H9 (cell line): ENCODE measurements around the gene TTC23L. TPM values are rescaled to one million over a fixed set of nuclear protein-coding genes. Genes with fewer than 3 reads are reported as not detected.

Source experiments
- DNase-seq: peaks from one replicate; pipeline ENCODE4 v3.0.0-alpha.2; 2017
- H2AFZ ChIP-seq: one replicate; pipeline ENCODE4 v1.6.1; 2013; ENCODE audit warnings: mild to moderate bottlenecking, low read length, control low read depth, moderate library complexity
- H2AK5ac ChIP-seq: 2 replicates; pipeline ENCODE4 v1.6.1; 2013; ENCODE audit warnings: low read length, control low read depth, mixed read lengths; ENCODE audit not compliant: insufficient read length
- H2BK120ac ChIP-seq: one replicate; pipeline ENCODE4 v1.6.1; 2013; ENCODE audit warnings: low read depth, mild to moderate bottlenecking, low read length, control low read depth, inconsistent platforms; ENCODE audit not compliant: poor library complexity, severe bottlenecking
- H2BK12ac ChIP-seq: 2 replicates; pipeline ENCODE4 v1.6.1; 2013; ENCODE audit warnings: low read length, control low read depth, mixed read lengths, low read depth; ENCODE audit not compliant: insufficient read length
- H2BK15ac ChIP-seq: 2 replicates; pipeline ENCODE4 v1.6.1; 2013; ENCODE audit warnings: low read depth, low read length, control low read depth
- H2BK20ac ChIP-seq: one replicate; pipeline ENCODE4 v1.6.1; 2013; ENCODE audit warnings: low read depth, mild to moderate bottlenecking, low read length, control low read depth, inconsistent platforms; ENCODE audit not compliant: poor library complexity, severe bottlenecking
- H2BK5ac ChIP-seq: 2 replicates; pipeline ENCODE4 v1.6.1; 2013; ENCODE audit warnings: low read length, control low read depth, mixed read lengths; ENCODE audit not compliant: insufficient read length
- H3K14ac ChIP-seq: 2 replicates; pipeline ENCODE4 v1.6.1; 2013; ENCODE audit warnings: low read length, control low read depth; ENCODE audit not compliant: insufficient read depth
- H3K18ac ChIP-seq: 2 replicates; pipeline ENCODE4 v1.6.1; 2013; ENCODE audit warnings: low read depth, mild to moderate bottlenecking, mixed read lengths, low read length, control low read depth; ENCODE audit not compliant: insufficient read length
- H3K23ac ChIP-seq: 2 replicates; pipeline ENCODE4 v1.6.1; 2013; ENCODE audit warnings: low read length, control low read depth, mixed read lengths, low read depth; ENCODE audit not compliant: insufficient read length
- H3K23me2 ChIP-seq: 2 replicates; pipeline ENCODE4 v1.6.1; 2013; ENCODE audit warnings: low read depth, mild to moderate bottlenecking, mixed read lengths, low read length, control low read depth; ENCODE audit not compliant: insufficient read length, poor library complexity, severe bottlenecking
- H3K27ac ChIP-seq: 2 replicates; pipeline ENCODE4 v1.5.1; 2013; ENCODE audit warnings: low read length, control low read depth, mixed read lengths, low read depth; ENCODE audit not compliant: insufficient read length
- H3K27me3 ChIP-seq: 2 replicates; pipeline ENCODE4 v1.6.1; 2013; ENCODE audit warnings: low read length, control low read depth, inconsistent platforms; ENCODE audit not compliant: insufficient read depth
- H3K4ac ChIP-seq: 2 replicates; pipeline ENCODE4 v1.6.1; 2013; ENCODE audit warnings: low read depth, mild to moderate bottlenecking, control low read depth, inconsistent platforms, low read length, moderate library complexity
- H3K4me1 ChIP-seq: 2 replicates; pipeline ENCODE4 v1.6.1; 2013; ENCODE audit warnings: low read length, control low read depth, inconsistent platforms; ENCODE audit not compliant: insufficient read depth
- H3K4me2 ChIP-seq: 2 replicates; pipeline ENCODE4 v1.6.1; 2013; ENCODE audit warnings: low read length, control low read depth, mixed read lengths; ENCODE audit not compliant: insufficient read length, insufficient read depth
- H3K56ac ChIP-seq: 2 replicates; pipeline ENCODE4 v1.6.1; 2013; ENCODE audit warnings: low read depth, mild to moderate bottlenecking, mixed read lengths, low read length, control low read depth; ENCODE audit not compliant: insufficient read length
- H3K79me1 ChIP-seq: 2 replicates; pipeline ENCODE4 v1.6.1; 2013; ENCODE audit warnings: low read depth, mild to moderate bottlenecking, moderate library complexity, low read length, control low read depth, inconsistent platforms; ENCODE audit not compliant: insufficient read depth, poor library complexity, severe bottlenecking
- H3K79me2 ChIP-seq: 2 replicates; pipeline ENCODE4 v1.6.1; 2013; ENCODE audit warnings: low read length, control low read depth, inconsistent platforms; ENCODE audit not compliant: insufficient read depth
- H3K9ac ChIP-seq: 2 replicates; pipeline ENCODE4 v1.6.1; 2013; ENCODE audit warnings: low read length, control low read depth, mixed read lengths; ENCODE audit not compliant: insufficient read length; ENCODE audit errors: extremely low read depth
- H3K9me3 ChIP-seq: one replicate; pipeline ENCODE4 v1.6.1; 2013; ENCODE audit warnings: low read depth, low read length, inconsistent platforms; ENCODE audit not compliant: control insufficient read depth
- H3T11ph ChIP-seq: one replicate; pipeline ENCODE4 v1.6.1; 2013; ENCODE audit warnings: mild to moderate bottlenecking, low read length, control low read depth, inconsistent platforms
- H4K20me1 ChIP-seq: one replicate; pipeline ENCODE4 v1.6.1; 2013; ENCODE audit not compliant: control insufficient read depth, insufficient read length, insufficient read depth
- H4K5ac ChIP-seq: 2 replicates; pipeline ENCODE4 v1.6.1; 2013; ENCODE audit warnings: low read depth, mild to moderate bottlenecking, mixed read lengths, low read length, control low read depth; ENCODE audit not compliant: insufficient read length
- H4K8ac ChIP-seq: replicated peaks from 2 replicates; pipeline ENCODE4 v1.6.1; 2013; ENCODE audit warnings: low read length, control low read depth, mixed read lengths, low read depth; ENCODE audit not compliant: insufficient read length
- H4K91ac ChIP-seq: 2 replicates; pipeline ENCODE4 v1.6.1; 2013; ENCODE audit warnings: low read depth, mild to moderate bottlenecking, moderate library complexity, mixed read lengths, low read length, control low read depth; ENCODE audit not compliant: insufficient read length
- H3K27ac Mint-ChIP-seq, 3 experiments: 2 replicates in 2 of 3; 3 replicates in 1 of 3; pipeline ENCODE4 v1.8.0; 2020 to 2021; ENCODE audit warnings: mixed read lengths in 3 of 3, mild to moderate bottlenecking in 1 of 3, moderate library complexity in 1 of 3
- H3K27me3 Mint-ChIP-seq: 2 replicates; pipeline ENCODE4 v1.8.0; 2021; ENCODE audit warnings: low read depth, mild to moderate bottlenecking, moderate library complexity, mixed read lengths
- H3K36me3 Mint-ChIP-seq, 3 experiments: 2 replicates in 2 of 3; 3 replicates in 1 of 3; pipeline ENCODE4 v1.8.0; 2020 to 2021; ENCODE audit warnings: low read depth in 3 of 3, mixed read lengths in 3 of 3; ENCODE audit not compliant: insufficient read depth in 1 of 3
- H3K4me1 Mint-ChIP-seq, 2 experiments: 2 replicates each; pipeline ENCODE4 v1.8.0; 2020; ENCODE audit warnings: mixed read lengths in 2 of 2
- H3K4me3 Mint-ChIP-seq, 2 experiments: 2 replicates in 1 of 2; 3 replicates in 1 of 2; pipeline ENCODE4 v1.8.0; 2020 to 2021; ENCODE audit warnings: mild to moderate bottlenecking in 2 of 2, mixed read lengths in 2 of 2, moderate library complexity in 1 of 2
- H3K9me3 Mint-ChIP-seq, 2 experiments: 2 replicates in 1 of 2; 3 replicates in 1 of 2; pipeline ENCODE4 v1.8.0; 2020; ENCODE audit warnings: mild to moderate bottlenecking in 2 of 2, mixed read lengths in 2 of 2, moderate library complexity in 1 of 2
- CTCF ChIP-seq: fragments of 200-600 bp; sonication (generic); conservative IDR thresholded peaks from 3 replicates; pipeline ENCODE4 v1.8.0; 2021; ENCODE audit warnings: antibody characterized with exemption, mild to moderate bottlenecking
- WGBS: extraction: QIAGEN DNeasy Blood & Tissue Kit; methylation state at CpG from one replicate; pipeline ENCODE4 v1.1.7; 2013; ENCODE audit warnings: missing lambda C conversion rate, low lambda C conversion rate, mixed read lengths; ENCODE audit not compliant: insufficient read length; ENCODE audit errors: extremely low coverage; 5-methylcytosine and 5-hydroxymethylcytosine counted together
- total RNA-seq: library from RNA; stranded (reverse); gene quantifications from 2 replicates; pipeline ENCODE4 v1.2.1, GENCODE V29; 2021

TTC23L gene
- total RNA-seq, 1 experiment from 2014 or later = 0.96 TPM

- Histone ChIP-seq H2BK12ac (no peak overlapping the region), H3K18ac (no peak overlapping the region), H3K4me2 (no peak overlapping the region), H4K20me1 (no peaks in the 10 kb centered on the region), H3K9me3 (no peaks in the 10 kb centered on the region), H3K4ac (no peak overlapping the region), H3K56ac (no peak overlapping the region), H3K9ac (no peak overlapping the region), H3K79me1 (no peaks in the 10 kb centered on the region), H3K23me2 (peaks cover 8% of the 10 kb centered on the region), H4K5ac (no peak overlapping the region), H2BK120ac (no peak overlapping the region), H2AFZ (no peak overlapping the region), H4K91ac (no peak overlapping the region), H3K14ac (no peak overlapping the region), H2BK15ac (no peak overlapping the region), H3T11ph (no peak overlapping the region), H2BK5ac (no peak overlapping the region), H3K27me3 (no peaks in the 10 kb centered on the region), H3K79me2 (no peaks in the 10 kb centered on the region), H3K23ac (no peak overlapping the region), H2AK5ac (no peak overlapping the region), H2BK20ac (no peak overlapping the region), H3K4me1 (no peaks in the 10 kb centered on the region; the same call in 1 of the 2 replicates), H3K27ac (no peak overlapping the region), H4K8ac (no peak overlapping the region)
- H3K9me3 Mint-ChIP-seq = peaks cover 3 to 4% of the 10 kb centered on the region in 2 experiments; a peak in 3 of 5 replicates
- H3K4me3 Mint-ChIP-seq = no peak overlapping the region
- H3K36me3 Mint-ChIP-seq = peaks cover 4 to 16% (median 5%) of the 10 kb centered on the region in 3 experiments; a peak in 6 of 7 replicates
- DNase-seq = no peak
- peaks cover 16 to 20% of the 10 kb centered on the region in 2 experiments for H3K4me1 Mint-ChIP-seq
- no CpG with 5 or more reads among the region's 7 CpGs for WGBS
- H3K27ac Mint-ChIP-seq = no peak overlapping the region
- TF ChIP-seq CTCF = no peak
- no peaks in the 10 kb centered on the region; the same call in 1 of the 2 replicates for H3K27me3 Mint-ChIP-seq
These were observed 3.6 kb downstream of the TTC23L start for GRCh38 chr5:34842554-34842953.
